ENCODE measurements around the gene IGF1R. TPM values are rescaled to one million over a fixed set of nuclear protein-coding genes. Genes with fewer than 3 reads are reported as not detected.

The IGF1R gene
- total and polyA plus RNA-seq, 2 of the 8 experiments (the other 6 are each of a cell fraction or from before 2014, with no cell fraction given) = 32.9 to 109 TPM

- no peak overlapping the region for H3K56ac ChIP-seq (replicated peaks; ENCODE audit: insufficient read length, low read depth, low read length)
- H3K9ac ChIP-seq (replicated peaks in 1 of 4; ENCODE audit: extremely low read depth in 1 of 4, low read depth in 3 of 4, low read length in 3 of 4) = no peak overlapping the region
- ChIA-PET POLR2A (ENCODE audit: partially characterized antibody) (no interaction called here), CTCF (ENCODE audit: partially characterized antibody) (interaction anchor here (2.3 kb wide), 1 partner anchor 159 kb away, joined by 8 read pairs; no protein-coding TSS in a partner anchor)
- H3K18ac ChIP-seq (ENCODE audit: extremely low read depth, low read length) = no peak overlapping the region
- H3K9me3 ChIP-seq (ENCODE audit: insufficient read depth in 2 of 2, low read depth in 1 of 2, low read length in 1 of 2) = no peaks in the 10 kb centered on the region
- H2BK5ac ChIP-seq (ENCODE audit: low read depth, low read length) = peak overlapping the region; percentile 35; the same call in 1 of the 2 replicates
- no peak overlapping the region for H4K5ac ChIP-seq (ENCODE audit: insufficient read length, low read depth, low read length)
- H3K27ac ChIP-seq (ENCODE audit: low read depth, low read length) = no peak overlapping the region
- TF ChIP-seq TAF1 (IDR thresholded peaks at IDR 0.05; ENCODE audit: low read depth, low read length) (no peak), YY1 (IDR thresholded peaks at IDR 0.05; ENCODE audit: low read depth, low read length) (no peak)
- H3K79me1 ChIP-seq (ENCODE audit: low read depth, low read length) = peaks cover 20% of the 10 kb centered on the region
- FAIRE-seq = no peak
- H3K14ac ChIP-seq (ENCODE audit: insufficient read length) = no peak overlapping the region
- peaks cover 8 to 39% (median 34%) of the 10 kb centered on the region in 4 experiments for H3K4me1 ChIP-seq (replicated peaks in 1 of 4; ENCODE audit: control insufficient read depth in 3 of 4, insufficient read depth in 4 of 4, low read length in 3 of 4)
- H3K36me3 ChIP-seq (ENCODE audit: control insufficient read depth in 2 of 4, insufficient read depth in 4 of 4, low read length in 3 of 4) = no peaks in the 10 kb centered on the region
- H2BK12ac ChIP-seq (ENCODE audit: low read depth, low read length) = no peak overlapping the region
- no peak overlapping the region; the same call in 1 of the 2 replicates for H2AK5ac ChIP-seq (ENCODE audit: low read depth, low read length)
- H3K4me3 ChIP-seq (ENCODE audit: extremely low read depth in 1 of 4, insufficient read depth in 2 of 4, low read depth in 3 of 4, low read length in 4 of 4) = no peak overlapping the region
- no peak overlapping the region for H3K23ac ChIP-seq (ENCODE audit: insufficient read length)
- no peak overlapping the region for H2BK20ac ChIP-seq (ENCODE audit: low read length)
- no peak overlapping the region for H4K91ac ChIP-seq (replicated peaks; ENCODE audit: insufficient read length, low read length)
- no peak overlapping the region for H2BK15ac ChIP-seq (ENCODE audit: low read length)
- H2BK120ac ChIP-seq (replicated peaks; ENCODE audit: low read depth, low read length) = no peak overlapping the region
- H3K23me2 ChIP-seq (ENCODE audit: low read depth, low read length) = no peaks in the 10 kb centered on the region
- no peak overlapping the region for H4K8ac ChIP-seq (ENCODE audit: extremely low read depth, insufficient read depth, low read length)
- H3K4ac ChIP-seq (replicated peaks; ENCODE audit: insufficient read length, low read depth, low read length) = no peak overlapping the region
- H4K20me1 ChIP-seq (replicated peaks in 1 of 2; ENCODE audit: control insufficient read depth in 1 of 2, insufficient read depth in 2 of 2, low read length in 2 of 2) = peaks cover 24% of the 10 kb centered on the region in 2 experiments
- H3K4me2 ChIP-seq (ENCODE audit: insufficient read depth in 1 of 2, low read depth in 2 of 2, low read length in 2 of 2) = no peak overlapping the region; a peak in 1 of 4 replicates
- H3K79me2 ChIP-seq (ENCODE audit: control insufficient read depth in 1 of 2, insufficient read depth in 2 of 2, low read length in 2 of 2) = peaks cover 36 to 98% of the 10 kb centered on the region in 2 experiments
- DNase-seq (ENCODE audit: low read depth in 1 of 2, low spot score in 2 of 2) = no peak
- H3K27me3 ChIP-seq (replicated peaks in 1 of 4; ENCODE audit: control insufficient read depth in 3 of 4, extremely low read depth in 1 of 4, insufficient read depth in 3 of 4, low read length in 3 of 4) = no peaks in the 10 kb centered on the region
- WGBS, 2 experiments (ENCODE audit: extremely low coverage in 1 of 2, insufficient coverage in 1 of 2, insufficient read length in 1 of 2, insufficient replicate concordance in 2 of 2, low coverage in 1 of 2, low lambda C conversion rate in 2 of 2, missing lambda C conversion rate in 1 of 2) = 88% methylated on average over 3 of the region's 3 CpGs; no CpG with 5 or more reads in 1 of the 2 experiments
- no peak overlapping the region for H2AFZ ChIP-seq (ENCODE audit: low read length)
These were observed 74.3 kb downstream of the IGF1R start for GRCh38 chr15:98722645-98723044.
